DOHH2 (cell line): ENCODE measurements around the gene FBXO4.

Source experiments
- EZH2phosphoT487 ChIP-seq: fragments of 200-600 bp; sonication (generic); IDR thresholded peaks from 2 replicates; pipeline ENCODE4 v1.6.1; 2017; ENCODE audit warnings: borderline replicate concordance, mild to moderate bottlenecking, antibody characterized with exemption, low read length, moderate library complexity, mixed read lengths
- TF ChIP-seq, protein P1 (sequence below): fragments of 200-600 bp; sonication (generic); IDR thresholded peaks from one replicate; pipeline ENCODE4 v1.5.1; 2014; ENCODE audit warnings: antibody characterized with exemption, mild to moderate bottlenecking, low read depth, low read length; ENCODE audit not compliant: poor library complexity, severe bottlenecking

DNA sequence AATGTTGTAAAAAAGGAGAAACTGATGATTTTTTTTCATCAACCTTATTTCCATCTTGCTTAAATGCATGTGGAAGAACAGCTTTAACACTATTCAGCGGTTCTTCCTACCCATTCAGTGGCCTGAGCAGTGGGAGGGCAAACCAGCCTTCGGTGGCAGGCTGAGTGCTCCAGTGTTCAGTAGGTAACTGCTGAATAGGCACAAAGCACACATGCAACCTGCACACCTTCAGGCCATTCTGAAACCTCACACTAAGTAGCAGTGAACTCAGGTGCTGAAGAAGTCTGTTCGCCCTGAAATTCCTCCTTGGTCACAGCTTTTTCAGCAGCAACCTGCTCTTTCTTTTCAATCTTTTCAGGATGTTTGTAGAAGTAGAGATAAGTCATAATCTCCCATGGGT, 26.1 kb downstream of the FBXO4 start:
- TF ChIP-seq, protein P1, sequence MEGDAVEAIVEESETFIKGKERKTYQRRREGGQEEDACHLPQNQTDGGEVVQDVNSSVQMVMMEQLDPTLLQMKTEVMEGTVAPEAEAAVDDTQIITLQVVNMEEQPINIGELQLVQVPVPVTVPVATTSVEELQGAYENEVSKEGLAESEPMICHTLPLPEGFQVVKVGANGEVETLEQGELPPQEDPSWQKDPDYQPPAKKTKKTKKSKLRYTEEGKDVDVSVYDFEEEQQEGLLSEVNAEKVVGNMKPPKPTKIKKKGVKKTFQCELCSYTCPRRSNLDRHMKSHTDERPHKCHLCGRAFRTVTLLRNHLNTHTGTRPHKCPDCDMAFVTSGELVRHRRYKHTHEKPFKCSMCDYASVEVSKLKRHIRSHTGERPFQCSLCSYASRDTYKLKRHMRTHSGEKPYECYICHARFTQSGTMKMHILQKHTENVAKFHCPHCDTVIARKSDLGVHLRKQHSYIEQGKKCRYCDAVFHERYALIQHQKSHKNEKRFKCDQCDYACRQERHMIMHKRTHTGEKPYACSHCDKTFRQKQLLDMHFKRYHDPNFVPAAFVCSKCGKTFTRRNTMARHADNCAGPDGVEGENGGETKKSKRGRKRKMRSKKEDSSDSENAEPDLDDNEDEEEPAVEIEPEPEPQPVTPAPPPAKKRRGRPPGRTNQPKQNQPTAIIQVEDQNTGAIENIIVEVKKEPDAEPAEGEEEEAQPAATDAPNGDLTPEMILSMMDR: no peak
- TF ChIP-seq EZH2phosphoT487: no peak
